Fibroblast of pulmonary artery (primary cell): ENCODE data around the gene PHACTR1.

Source experiments
- DNase-seq: peaks from one replicate; pipeline ENCODE4 v3.0.0-alpha.2; 2010; ENCODE audit warnings: low read depth
- H3K4me3 ChIP-seq: replicated peaks from 2 replicates; pipeline ENCODE4 v1.5.1; 2011; ENCODE audit warnings: low read depth, mild to moderate bottlenecking, control low read depth, low read length, moderate library complexity
- CTCF ChIP-seq: IDR thresholded peaks from 2 replicates; pipeline ENCODE4 v1.5.1; 2011; ENCODE audit warnings: mild to moderate bottlenecking, control low read depth, low read length, inconsistent platforms; ENCODE audit errors: missing control alignments

PHACTR1 gene

GRCh38 chr6:12798326-12798725 is 81.8 kb downstream of the PHACTR1 start:
- no peak for DNase-seq
- no peak overlapping the region for H3K4me3 ChIP-seq
- no peak for TF ChIP-seq CTCF

- H3K4me3 ChIP-seq, result no peak overlapping the region
- DNase-seq, result no peak
- no peak for TF ChIP-seq CTCF
Measured at GRCh38 chr6:12800120-12800519, 83.6 kb downstream of the PHACTR1 start.

GRCh38 chr6:12801141-12801540 is 84.6 kb downstream of the PHACTR1 start:
- peak; percentile 11 for DNase-seq
- TF ChIP-seq CTCF, result no peak
- no peak overlapping the region for H3K4me3 ChIP-seq

- H3K4me3 ChIP-seq, result no peak overlapping the region
- TF ChIP-seq CTCF, result no peak
- no peak for DNase-seq
Measured at GRCh38 chr6:12802440-12802839, 85.9 kb downstream of the PHACTR1 start.

- H3K4me3 ChIP-seq, result no peak overlapping the region
- TF ChIP-seq CTCF, result no peak
- DNase-seq, result no peak
Measured at GRCh38 chr6:12803486-12803885, 86.9 kb downstream of the PHACTR1 start.

GRCh38 chr6:12804952-12805645 is 88.5 kb downstream of the PHACTR1 start:
- DNase-seq, result peak; percentile 29
- no peak overlapping the region for H3K4me3 ChIP-seq
- no peak for TF ChIP-seq CTCF

- DNase-seq, result no peak
- no peak for TF ChIP-seq CTCF
- H3K4me3 ChIP-seq, result no peak overlapping the region
Measured at GRCh38 chr6:12806136-12806535, 89.6 kb downstream of the PHACTR1 start.
